ENCODE results near the gene PARK7.

PARK7 gene

GRCh38 chr1:7940745-7941436 lies 20.6 kb upstream of the PARK7 start, which contains the start of gene TNFRSF9:
TNFRSF9 (minus strand) TSS chr1:7940839; CDS start chr1:7939994, 845 bp downstream.
- no peak within 1 kb of the TSS for H3K9ac ChIP-seq (ENCODE audit: low read length)
- H4K20me1 ChIP-seq (ENCODE audit: insufficient read depth, low read length) = no peaks in the 10 kb centered on the region
- H3K4me1 ChIP-seq (ENCODE audit: insufficient read depth, low read length, severe bottlenecking) = peaks cover 3% of the 10 kb centered on the region
- H3F3A ChIP-seq (ENCODE audit: insufficient read depth, low read length) = no peaks in the 10 kb centered on the region
- no peak for TF ChIP-seq CTCF (IDR thresholded peaks at IDR 0.05; ENCODE audit: low read length)
- TF ChIP-seq EZH2 (IDR thresholded peaks at IDR 0.05; ENCODE audit: borderline replicate concordance, low read length) = no peak
- no peaks in the 10 kb centered on the region for H3K79me2 ChIP-seq (ENCODE audit: insufficient read depth, low read length)
- no peaks in the 10 kb centered on the region for H3K9me2 ChIP-seq (ENCODE audit: low read depth, low read length)
- no peak within 1 kb of the TSS for H3K4me3 ChIP-seq (ENCODE audit: low read depth, low read length, poor library complexity, severe bottlenecking)
- no peaks in the 10 kb centered on the region for H3K9me3 ChIP-seq (ENCODE audit: low read length)
- no peak within 1 kb of the TSS for H2AFZ ChIP-seq (ENCODE audit: low read length)
- H3K36me3 ChIP-seq (ENCODE audit: insufficient read depth, low read length) = no peaks in the 10 kb centered on the region
- H3K4me2 ChIP-seq (ENCODE audit: low read length) = no peak within 1 kb of the TSS
- H3K27me3 ChIP-seq (ENCODE audit: insufficient read depth, low read length) = peaks cover 16% of the 10 kb centered on the region
- no peak within 1 kb of the TSS for H3K27ac ChIP-seq (ENCODE audit: low read depth, low read length, poor library complexity, severe bottlenecking)

GRCh38 chr1:7941437-7941793 lies 20.1 kb upstream of the PARK7 start:
- no peaks in the 10 kb centered on the region for H3K79me2 ChIP-seq (ENCODE audit: insufficient read depth, low read length)
- H3K9ac ChIP-seq (ENCODE audit: low read length) = no peak overlapping the region
- H3K4me1 ChIP-seq (ENCODE audit: insufficient read depth, low read length, severe bottlenecking) = peaks cover 3% of the 10 kb centered on the region
- no peaks in the 10 kb centered on the region for H3K9me3 ChIP-seq (ENCODE audit: low read length)
- no peak overlapping the region for H3K27ac ChIP-seq (ENCODE audit: low read depth, low read length, poor library complexity, severe bottlenecking)
- no peaks in the 10 kb centered on the region for H4K20me1 ChIP-seq (ENCODE audit: insufficient read depth, low read length)
- TF ChIP-seq CTCF (IDR thresholded peaks at IDR 0.05; ENCODE audit: low read length) (no peak), EZH2 (IDR thresholded peaks at IDR 0.05; ENCODE audit: borderline replicate concordance, low read length) (no peak)
- H3F3A ChIP-seq (ENCODE audit: insufficient read depth, low read length) = no peaks in the 10 kb centered on the region
- H3K9me2 ChIP-seq (ENCODE audit: low read depth, low read length) = no peaks in the 10 kb centered on the region
- peaks cover 16% of the 10 kb centered on the region for H3K27me3 ChIP-seq (ENCODE audit: insufficient read depth, low read length)
- H3K4me3 ChIP-seq (ENCODE audit: low read depth, low read length, poor library complexity, severe bottlenecking) = no peak overlapping the region
- no peak overlapping the region for H2AFZ ChIP-seq (ENCODE audit: low read length)
- H3K4me2 ChIP-seq (ENCODE audit: low read length) = no peak overlapping the region
- no peaks in the 10 kb centered on the region for H3K36me3 ChIP-seq (ENCODE audit: insufficient read depth, low read length)

GRCh38 chr1:7942214-7942921 lies 19.1 kb upstream of the PARK7 start:
- H2AFZ ChIP-seq (ENCODE audit: low read length) = no peak overlapping the region
- no peaks in the 10 kb centered on the region for H3K9me3 ChIP-seq (ENCODE audit: low read length)
- no peak overlapping the region for H3K9ac ChIP-seq (ENCODE audit: low read length)

More at GRCh38 chr1:7942214-7942921, 19.1 kb upstream of the PARK7 start:
- H3F3A ChIP-seq (ENCODE audit: insufficient read depth, low read length) = no peaks in the 10 kb centered on the region
- TF ChIP-seq CTCF (IDR thresholded peaks at IDR 0.05; ENCODE audit: low read length) (no peak), EZH2 (IDR thresholded peaks at IDR 0.05; ENCODE audit: borderline replicate concordance, low read length) (no peak)
- H3K4me3 ChIP-seq (ENCODE audit: low read depth, low read length, poor library complexity, severe bottlenecking) = no peak overlapping the region
- peaks cover 16% of the 10 kb centered on the region for H3K27me3 ChIP-seq (ENCODE audit: insufficient read depth, low read length)
- H3K27ac ChIP-seq (ENCODE audit: low read depth, low read length, poor library complexity, severe bottlenecking) = no peak overlapping the region
- H3K9me2 ChIP-seq (ENCODE audit: low read depth, low read length) = no peaks in the 10 kb centered on the region
- H3K36me3 ChIP-seq (ENCODE audit: insufficient read depth, low read length) = no peaks in the 10 kb centered on the region
- no peaks in the 10 kb centered on the region for H3K79me2 ChIP-seq (ENCODE audit: insufficient read depth, low read length)
- no peak overlapping the region for H3K4me2 ChIP-seq (ENCODE audit: low read length)
- no peaks in the 10 kb centered on the region for H4K20me1 ChIP-seq (ENCODE audit: insufficient read depth, low read length)
- peaks cover 3% of the 10 kb centered on the region for H3K4me1 ChIP-seq (ENCODE audit: insufficient read depth, low read length, severe bottlenecking)
